HG03521 (cell line): ENCODE results near the gene AMZ1.

Experiments
- ATAC-seq: cut with Tn5 transposase; IDR thresholded peaks from one replicate; pipeline ENCODE4 v1.9.1; 2021; ENCODE audit warnings: mild to moderate bottlenecking, moderate library complexity; ENCODE audit not compliant: unreplicated experiment

AMZ1 gene

GRCh38 chr7:2650451-2650850 lies 37.6 kb upstream of the AMZ1 start:
- no peak for ATAC-seq

GRCh38 chr7:2651336-2651735 lies 36.7 kb upstream of the AMZ1 start:
- ATAC-seq = no peak

- ATAC-seq = no peak
Measured at GRCh38 chr7:2651847-2652735, 35.9 kb upstream of the AMZ1 start.

- no peak for ATAC-seq
Measured at GRCh38 chr7:2652736-2653060, 35.3 kb upstream of the AMZ1 start.

GRCh38 chr7:2654059-2654458 lies 33.9 kb upstream of the AMZ1 start:
- ATAC-seq = no peak

GRCh38 chr7:2655870-2656614 lies 32.0 kb upstream of the AMZ1 start:
- ATAC-seq = no peak

GRCh38 chr7:2657208-2657607 lies 30.8 kb upstream of the AMZ1 start:
- ATAC-seq = no peak

- ATAC-seq = no peak
Measured at GRCh38 chr7:2657920-2658671, 29.9 kb upstream of the AMZ1 start.

- ATAC-seq = no peak
Measured at GRCh38 chr7:2658941-2659340, 29.1 kb upstream of the AMZ1 start.

- ATAC-seq = no peak
Measured at GRCh38 chr7:2659556-2660358, 28.2 kb upstream of the AMZ1 start.

GRCh38 chr7:2660359-2661095 lies 27.5 kb upstream of the AMZ1 start:
- no peak for ATAC-seq

- ATAC-seq = no peak
Measured at GRCh38 chr7:2661096-2661449, 26.9 kb upstream of the AMZ1 start.

- no peak for ATAC-seq
Measured at GRCh38 chr7:2661602-2662272, 26.3 kb upstream of the AMZ1 start.

GRCh38 chr7:2662273-2663120 lies 25.5 kb upstream of the AMZ1 start:
- ATAC-seq = no peak

GRCh38 chr7:2663121-2663886 lies 24.7 kb upstream of the AMZ1 start:
- ATAC-seq = no peak

- no peak for ATAC-seq
Measured at GRCh38 chr7:2663960-2664359, 24.0 kb upstream of the AMZ1 start.

- no peak for ATAC-seq
Measured at GRCh38 chr7:2665359-2665791, 22.6 kb upstream of the AMZ1 start.

- ATAC-seq = no peak
Measured at GRCh38 chr7:2666155-2666554, 21.8 kb upstream of the AMZ1 start.
